Mammary epithelial cell (primary cell): ENCODE data around the gene ABCB9.

Source experiments
- CTCF ChIP-seq, 2 donors: IDR thresholded peaks in 1 of 2; conservative IDR thresholded peaks in 1 of 2; 2 replicates each; pipeline ENCODE4 v1.5.1; 2011 to 2012; ENCODE audit warnings: inconsistent platforms in 2 of 2, low read length in 2 of 2, mild to moderate bottlenecking in 2 of 2, control low read depth in 1 of 2, low read depth in 1 of 2; ENCODE audit not compliant: insufficient read depth in 1 of 2; ENCODE audit errors: extremely low read depth in 1 of 2
- EZH2 ChIP-seq: IDR thresholded peaks from 2 replicates; pipeline ENCODE4 v1.6.1; 2012; ENCODE audit warnings: low read length, inconsistent platforms, borderline replicate concordance

DNA sequence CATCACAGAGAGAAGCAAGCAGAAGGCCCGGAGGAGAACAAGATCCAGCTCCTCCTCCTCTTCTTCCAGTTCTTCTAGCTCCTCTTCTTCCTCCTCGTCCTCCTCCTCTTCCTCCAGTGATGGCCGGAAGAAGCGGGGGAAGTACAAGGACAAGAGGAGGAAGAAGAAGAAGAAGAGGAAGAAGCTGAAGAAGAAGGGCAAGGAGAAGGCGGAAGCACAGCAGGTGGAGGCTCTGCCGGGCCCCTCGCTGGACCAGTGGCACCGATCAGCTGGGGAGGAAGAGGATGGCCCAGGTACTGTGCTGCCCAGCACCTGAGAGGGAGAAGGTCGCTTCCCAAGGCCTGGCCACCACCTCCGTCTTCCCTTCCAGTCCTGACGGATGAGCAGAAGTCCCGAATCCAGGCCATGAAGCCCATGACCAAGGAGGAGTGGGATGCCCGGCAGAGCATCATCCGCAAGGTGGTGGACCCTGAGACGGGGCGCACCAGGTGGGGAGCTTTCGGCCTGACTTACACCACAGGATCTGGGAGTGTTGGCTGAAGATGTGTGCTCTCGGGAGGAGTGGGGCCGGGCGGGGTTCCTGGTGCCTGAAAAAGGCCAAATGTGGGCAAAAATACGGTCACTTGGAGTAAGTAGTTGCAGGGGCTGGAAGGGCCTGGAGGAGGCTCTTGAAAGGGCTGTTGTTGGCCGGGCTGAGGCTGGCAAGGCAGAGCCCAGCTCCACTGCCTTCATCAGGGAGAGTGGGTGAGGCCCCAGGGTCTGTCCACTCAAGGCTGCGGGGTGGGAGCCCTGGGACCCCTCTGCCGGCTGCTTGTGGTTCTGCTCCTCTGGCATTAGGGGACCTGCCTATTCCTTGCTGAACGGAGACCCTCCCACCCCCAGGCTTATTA, 15.6 kb upstream of the ABCB9 start:
- TF ChIP-seq CTCF (conservative IDR thresholded peaks at IDR 0.05 in 1 of 2, IDR thresholded peaks at IDR 0.05 in 1 of 2; ENCODE audit: extremely low read depth in 1 of 2, insufficient read depth in 1 of 2, low read depth in 1 of 2, low read length in 2 of 2) (no peak), EZH2 (no peak)
